PC-3 (cell line): ENCODE measurements around the gene ARID5A. TPM values are rescaled to one million over a fixed set of nuclear protein-coding genes. Genes with fewer than 3 reads are reported as not detected.

Experiments used
- ATAC-seq: fragments of 200-7000 bp; cut with Tn5 transposase; 2 replicates; pipeline ENCODE4 v1.9.1; 2020; ENCODE audit warnings: mild to moderate bottlenecking, moderate library complexity
- BruUV-seq: library from RNA; stranded (reverse); fragments of 400-500 nt; replicated peaks from 2 replicates; lab custom pipeline; 2021; lab: Mats Ljungman, UMichigan
- CTCF ChIA-PET: fragments of 300-600 bp; sonication (Branson Sonifier 250); formaldehyde crosslinking; loops from one replicate; lab custom pipeline; 2022; ENCODE audit warnings: antibody characterized with exemption; lab: Charles Lee
- POLR2A ChIA-PET: fragments of 300-600 bp; sonication (Branson Sonifier 250); formaldehyde crosslinking; loops from one replicate; lab custom pipeline; 2022; ENCODE audit warnings: antibody characterized with exemption; ENCODE audit not compliant: unreplicated experiment; lab: Charles Lee
- DNase-seq: peaks from one replicate; pipeline ENCODE4 v3.0.0-alpha.2; 2015
- H2AFZ ChIP-seq: fragments of 300-600 bp; sonication (generic); 2 replicates; pipeline ENCODE4 v1.6.0; 2016; ENCODE audit warnings: antibody characterized with exemption, low read length
- H3F3A ChIP-seq: fragments of 300-600 bp; sonication (generic); one replicate; pipeline ENCODE4 v1.6.0; 2017; ENCODE audit warnings: antibody characterized with exemption, low read length, control low read depth, mild to moderate bottlenecking; ENCODE audit not compliant: unreplicated experiment
- H3K27ac ChIP-seq: fragments of 300-600 bp; sonication (generic); 2 replicates; pipeline ENCODE4 v1.5.1; 2016; ENCODE audit warnings: mild to moderate bottlenecking, low read length
- H3K27me3 ChIP-seq: fragments of 300-600 bp; sonication (generic); 2 replicates; pipeline ENCODE4 v1.6.1; 2016; ENCODE audit warnings: low read length, mixed read lengths
- H3K36me3 ChIP-seq: fragments of 300-600 bp; sonication (generic); 2 replicates; pipeline ENCODE4 v1.6.1; 2016; ENCODE audit warnings: low read depth, mixed run types, low read length, mixed read lengths
- H3K4me1 ChIP-seq: fragments of 300-600 bp; sonication (generic); 2 replicates; pipeline ENCODE4 v1.5.1; 2016; ENCODE audit warnings: low read length; ENCODE audit not compliant: insufficient read depth
- H3K4me2 ChIP-seq: fragments of 300-600 bp; sonication (generic); 2 replicates; pipeline ENCODE4 v1.6.0; 2016; ENCODE audit warnings: low read length
- H3K4me3 ChIP-seq: fragments of 300-600 bp; sonication (generic); 2 replicates; pipeline ENCODE4 v1.5.1; 2016; ENCODE audit warnings: mild to moderate bottlenecking, low read length, mixed read lengths
- H3K79me2 ChIP-seq: fragments of 300-600 bp; sonication (generic); 2 replicates; pipeline ENCODE4 v1.6.1; 2017; ENCODE audit warnings: low read length, mixed read lengths
- H3K9ac ChIP-seq: fragments of 300-600 bp; sonication (generic); 2 replicates; pipeline ENCODE4 v1.6.0; 2016; ENCODE audit warnings: mild to moderate bottlenecking, low read length
- H3K9me2 ChIP-seq: fragments of 300-600 bp; sonication (generic); replicated peaks from 2 replicates; pipeline ENCODE4 v1.6.1; 2016; ENCODE audit warnings: mixed run types, low read length, mixed read lengths
- H3K9me3 ChIP-seq: fragments of 300-600 bp; sonication (generic); 2 replicates; pipeline ENCODE4 v1.6.1; 2016; ENCODE audit warnings: low read length, mixed read lengths
- H4K20me1 ChIP-seq: fragments of 300-600 bp; sonication (generic); 2 replicates; pipeline ENCODE4 v1.6.1; 2016; ENCODE audit warnings: low read length, mixed read lengths
- EZH2 ChIP-seq: fragments of 300-600 bp; sonication (generic); IDR thresholded peaks from one replicate; pipeline ENCODE4 v1.6.1; 2017; ENCODE audit warnings: antibody characterized with exemption, mild to moderate bottlenecking, low read length; ENCODE audit not compliant: unreplicated experiment
- EZH2phosphoT487 ChIP-seq: fragments of 300-600 bp; sonication (generic); IDR thresholded peaks from 2 replicates; pipeline ENCODE4 v1.6.1; 2018; ENCODE audit warnings: mild to moderate bottlenecking, antibody characterized with exemption, low read length, borderline replicate concordance
- intact Hi-C: fragments of 100-400 bp; cut with micrococcal nuclease; formaldehyde crosslinking; loops from 2 replicates; pipeline ENCODE4 v1.9.0; 2023
- total RNA-seq: library from RNA; depleted of rRNA; stranded (reverse); fragments of >200 nt; gene quantifications from 2 replicates; pipeline ENCODE4 v1.2.3, GENCODE V29; 2014
- TF ChIP-seq, protein P1 (sequence below): fragments of 300-600 bp; sonication (generic); conservative IDR thresholded peaks from 2 replicates; pipeline ENCODE4 v1.5.1; 2017; ENCODE audit warnings: antibody characterized with exemption, low read depth, mild to moderate bottlenecking, low read length

Gene ARID5A
- total RNA-seq, 1 experiment from 2014 or later: 8.2 TPM

DNA sequence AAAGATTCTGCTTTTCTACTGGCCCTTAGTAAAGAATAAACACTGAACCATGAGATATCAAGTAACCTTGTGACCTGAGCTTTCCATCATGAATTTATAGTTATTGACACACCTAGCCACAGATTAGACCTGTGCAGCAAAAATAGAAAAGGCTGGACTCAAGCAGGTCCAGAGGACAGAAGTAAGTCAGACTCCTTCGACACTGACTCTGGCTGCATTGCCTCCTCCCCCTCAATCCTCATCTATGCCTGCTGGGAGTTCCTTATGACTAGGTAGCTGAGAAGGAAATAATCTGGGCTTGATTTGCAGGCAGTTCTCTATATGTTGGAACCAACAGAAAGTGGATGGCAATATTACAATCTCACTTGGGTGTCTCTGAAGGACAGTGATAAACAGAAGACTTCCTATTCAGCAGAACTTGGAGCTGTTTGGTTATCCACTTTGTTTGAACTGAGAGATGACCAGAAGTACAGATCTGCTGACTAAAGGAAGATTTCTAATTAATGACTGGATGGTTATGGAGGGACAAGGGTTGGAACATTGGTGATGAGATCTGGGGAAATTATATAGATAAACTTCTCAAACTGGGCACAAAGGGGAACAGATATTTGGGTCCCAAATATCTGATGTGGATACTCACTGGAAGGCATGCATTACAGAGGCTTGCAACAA, 39.4 kb downstream of the ARID5A start:
- BruUV-seq: no TSS peak
- Histone ChIP-seq H4K20me1 (no peaks in the 10 kb centered on the region), H3K9me3 (no peaks in the 10 kb centered on the region), H3K4me1 (no peaks in the 10 kb centered on the region), H3K79me2 (no peaks in the 10 kb centered on the region), H3K27me3 (no peaks in the 10 kb centered on the region), H3K4me2 (no peak overlapping the region), H3K4me3 (no peak overlapping the region), H3K9ac (no peak overlapping the region), H3F3A (no peaks in the 10 kb centered on the region), H3K36me3 (no peaks in the 10 kb centered on the region), H3K27ac (no peak overlapping the region), H3K9me2 (no peaks in the 10 kb centered on the region), H2AFZ (no peak overlapping the region)
- DNase-seq: no peak
- ChIA-PET CTCF (no interaction called here), POLR2A (no interaction called here)
- ATAC-seq: no peak
- TF ChIP-seq EZH2 (no peak), EZH2phosphoT487 (no peak)
- TF ChIP-seq, protein P1, sequence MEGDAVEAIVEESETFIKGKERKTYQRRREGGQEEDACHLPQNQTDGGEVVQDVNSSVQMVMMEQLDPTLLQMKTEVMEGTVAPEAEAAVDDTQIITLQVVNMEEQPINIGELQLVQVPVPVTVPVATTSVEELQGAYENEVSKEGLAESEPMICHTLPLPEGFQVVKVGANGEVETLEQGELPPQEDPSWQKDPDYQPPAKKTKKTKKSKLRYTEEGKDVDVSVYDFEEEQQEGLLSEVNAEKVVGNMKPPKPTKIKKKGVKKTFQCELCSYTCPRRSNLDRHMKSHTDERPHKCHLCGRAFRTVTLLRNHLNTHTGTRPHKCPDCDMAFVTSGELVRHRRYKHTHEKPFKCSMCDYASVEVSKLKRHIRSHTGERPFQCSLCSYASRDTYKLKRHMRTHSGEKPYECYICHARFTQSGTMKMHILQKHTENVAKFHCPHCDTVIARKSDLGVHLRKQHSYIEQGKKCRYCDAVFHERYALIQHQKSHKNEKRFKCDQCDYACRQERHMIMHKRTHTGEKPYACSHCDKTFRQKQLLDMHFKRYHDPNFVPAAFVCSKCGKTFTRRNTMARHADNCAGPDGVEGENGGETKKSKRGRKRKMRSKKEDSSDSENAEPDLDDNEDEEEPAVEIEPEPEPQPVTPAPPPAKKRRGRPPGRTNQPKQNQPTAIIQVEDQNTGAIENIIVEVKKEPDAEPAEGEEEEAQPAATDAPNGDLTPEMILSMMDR: no peak
- intact Hi-C loops: no loop called here

DNA sequence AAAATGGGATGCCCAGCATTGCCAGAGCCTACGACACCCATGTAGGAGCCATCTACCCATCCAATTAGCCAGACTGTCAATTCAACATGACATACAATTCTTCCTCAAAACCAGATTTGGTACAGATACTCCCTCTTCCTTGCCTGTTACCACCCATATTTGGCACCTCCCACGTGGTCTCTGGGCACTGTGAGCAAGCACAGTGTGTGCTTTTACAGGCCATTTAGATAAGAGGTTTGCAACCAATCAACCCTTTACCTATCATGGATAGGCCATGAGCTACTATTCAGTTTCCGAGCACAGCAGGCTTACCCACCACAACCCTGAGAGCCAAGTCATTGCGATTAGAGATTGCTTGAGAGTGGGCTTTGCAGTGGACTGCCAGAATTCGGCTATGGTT, 40.9 kb downstream of the ARID5A start:
- no peaks in the 10 kb centered on the region for H3F3A ChIP-seq
- intact Hi-C loops: no loop called here
- H3K9ac ChIP-seq: no peak overlapping the region
- no peak overlapping the region for H3K27ac ChIP-seq
- BruUV-seq: no TSS peak
- DNase-seq (no peak), ATAC-seq (no peak)
- H2AFZ ChIP-seq: no peak overlapping the region
- no peak overlapping the region for H3K4me2 ChIP-seq
- no peaks in the 10 kb centered on the region for H3K27me3 ChIP-seq
- TF ChIP-seq, protein P1: no peak
- TF ChIP-seq EZH2phosphoT487: no peak
- TF ChIP-seq EZH2: no peak
- CTCF ChIA-PET: no interaction called here
- POLR2A ChIA-PET: no interaction called here
- no peaks in the 10 kb centered on the region for H3K79me2 ChIP-seq
- no peaks in the 10 kb centered on the region for H3K9me3 ChIP-seq
- no peaks in the 10 kb centered on the region for H4K20me1 ChIP-seq
- no peaks in the 10 kb centered on the region for H3K36me3 ChIP-seq
- no peaks in the 10 kb centered on the region for H3K4me1 ChIP-seq
- no peak overlapping the region for H3K4me3 ChIP-seq
- no peaks in the 10 kb centered on the region for H3K9me2 ChIP-seq

DNA sequence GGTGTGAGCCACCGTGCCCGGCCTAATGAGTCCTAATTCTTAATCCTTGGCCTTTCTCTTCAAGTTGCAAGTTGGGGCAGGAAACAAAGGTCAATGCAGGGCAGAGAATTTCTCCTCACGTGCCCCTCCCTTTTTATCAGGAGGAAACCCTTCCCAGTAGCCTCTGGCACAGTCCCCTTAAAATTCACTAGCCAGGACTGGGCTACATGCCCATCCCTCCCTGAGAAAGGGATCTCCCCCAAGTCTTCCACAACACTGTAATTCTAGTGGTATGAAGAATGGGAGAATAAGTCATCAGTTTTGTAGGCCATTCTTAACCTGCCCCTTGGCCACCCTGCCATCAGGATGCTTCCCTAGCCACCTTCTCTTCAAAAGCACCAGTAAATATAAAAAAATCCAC, 42.2 kb downstream of the ARID5A start:
- H3K4me2 ChIP-seq: no peak overlapping the region
- DNase-seq: no peak
- H3K9me2 ChIP-seq: no peaks in the 10 kb centered on the region
- no peak overlapping the region for H3K27ac ChIP-seq
- POLR2A ChIA-PET: no interaction called here
- intact Hi-C loops: no loop called here
- no peaks in the 10 kb centered on the region for H3K27me3 ChIP-seq
- no peaks in the 10 kb centered on the region for H4K20me1 ChIP-seq
- H3K4me1 ChIP-seq: no peaks in the 10 kb centered on the region
- H3K4me3 ChIP-seq: no peak overlapping the region
- H3F3A ChIP-seq: no peaks in the 10 kb centered on the region
- no peak overlapping the region for H3K9ac ChIP-seq
- CTCF ChIA-PET: no interaction called here
- no peaks in the 10 kb centered on the region for H3K36me3 ChIP-seq
- no peak overlapping the region for H2AFZ ChIP-seq
- no peaks in the 10 kb centered on the region for H3K79me2 ChIP-seq
- H3K9me3 ChIP-seq: no peaks in the 10 kb centered on the region
- TF ChIP-seq, protein P1: no peak
- TF ChIP-seq EZH2 (no peak), EZH2phosphoT487 (no peak)
- no peak for ATAC-seq
- no TSS peak for BruUV-seq
